A673 (cell line): ENCODE results near the gene SKP2. TPM values are rescaled to one million over a fixed set of nuclear protein-coding genes. Genes with fewer than 3 reads are reported as not detected.

ENCODE experiments used
- BruUV-seq: library from RNA; stranded (reverse); fragments of 400-500 nt; replicated peaks from 2 replicates; lab custom pipeline; 2021; lab: Mats Ljungman, UMichigan
- CTCF ChIA-PET: fragments of 300-600 bp; sonication (Branson Sonifier 250); formaldehyde crosslinking; loops from one replicate; lab custom pipeline; 2022; ENCODE audit warnings: antibody characterized with exemption; lab: Charles Lee
- POLR2A ChIA-PET: fragments of 300-600 bp; sonication (Branson Sonifier 250); formaldehyde crosslinking; loops from one replicate; lab custom pipeline; 2022; ENCODE audit warnings: antibody characterized with exemption; ENCODE audit not compliant: low non-redundant PET; lab: Charles Lee
- DNase-seq: peaks from one replicate; pipeline ENCODE4 v3.0.0-alpha.2; 2015; ENCODE audit warnings: low spot score
- H3K27ac ChIP-seq: fragments of 200-600 bp; sonication (generic); 2 replicates; pipeline ENCODE4 v1.5.1; 2016; ENCODE audit warnings: mixed run types, low read depth, mild to moderate bottlenecking, mixed read lengths, antibody characterized with exemption, low read length; ENCODE audit not compliant: poor library complexity, severe bottlenecking
- H3K27me3 ChIP-seq: fragments of 200-600 bp; sonication (generic); replicated peaks from 2 replicates; pipeline ENCODE4 v1.6.1; 2017; ENCODE audit warnings: mixed run types, low read depth, mild to moderate bottlenecking, mixed read lengths, antibody characterized with exemption, low read length; ENCODE audit not compliant: insufficient read depth, poor library complexity
- H3K36me3 ChIP-seq: fragments of 200-600 bp; sonication (generic); 2 replicates; pipeline ENCODE4 v1.6.1; 2016; ENCODE audit warnings: mixed run types, mild to moderate bottlenecking, mixed read lengths, antibody characterized with exemption, low read length; ENCODE audit not compliant: insufficient read depth, poor library complexity, severe bottlenecking
- H3K4me1 ChIP-seq: fragments of 200-600 bp; sonication (generic); 2 replicates; pipeline ENCODE4 v1.6.1; 2017; ENCODE audit warnings: mixed run types, mild to moderate bottlenecking, mixed read lengths, antibody characterized with exemption, low read length; ENCODE audit not compliant: insufficient read depth, poor library complexity, severe bottlenecking
- H3K4me3 ChIP-seq: fragments of 200-600 bp; sonication (generic); 2 replicates; pipeline ENCODE4 v1.5.1; 2016; ENCODE audit warnings: low read depth, mixed run types, mild to moderate bottlenecking, mixed read lengths, low read length; ENCODE audit not compliant: poor library complexity, severe bottlenecking
- H3K9me3 ChIP-seq: fragments of 200-600 bp; sonication (generic); 2 replicates; pipeline ENCODE4 v1.6.1; 2016; ENCODE audit warnings: mixed run types, low read depth, mild to moderate bottlenecking, mixed read lengths, antibody characterized with exemption, low read length; ENCODE audit not compliant: poor library complexity, severe bottlenecking
- CTCF ChIP-seq: fragments of 300-800, 200-600 bp; sonication (generic); conservative IDR thresholded peaks from 2 replicates; pipeline ENCODE4 v1.5.1; 2017; ENCODE audit warnings: low read depth, mild to moderate bottlenecking, antibody characterized with exemption, low read length, moderate library complexity, mixed read lengths
- EZH2 ChIP-seq: fragments of 200-600 bp; sonication (generic); IDR thresholded peaks from 2 replicates; pipeline ENCODE4 v1.6.1; 2017; ENCODE audit warnings: borderline replicate concordance, low read depth, mild to moderate bottlenecking, mixed read lengths, antibody characterized with exemption, low read length; ENCODE audit not compliant: poor library complexity, severe bottlenecking
- intact Hi-C: fragments of 100-400 bp; cut with micrococcal nuclease; formaldehyde crosslinking; loops from one replicate; pipeline ENCODE4 v1.10.0; 2022; ENCODE audit not compliant: unreplicated experiment
- total RNA-seq: library from RNA; stranded (reverse); gene quantifications from 2 replicates; pipeline ENCODE4 v1.2.3, GENCODE V29; 2021

The SKP2 gene
- total RNA-seq, 1 experiment from 2014 or later = 133 TPM

GRCh38 chr5:36177715-36178523, 26.0 kb downstream of the SKP2 start:
- Histone ChIP-seq H3K27me3 (no peaks in the 10 kb centered on the region), H3K27ac (no peak overlapping the region), H3K4me1 (peaks cover 7% of the 10 kb centered on the region), H3K9me3 (no peaks in the 10 kb centered on the region), H3K4me3 (no peak overlapping the region), H3K36me3 (peaks cover 99% of the 10 kb centered on the region)
- peak; percentile 49 for DNase-seq
- ChIA-PET CTCF (interaction anchor here (0.7 to 1.0 kb wide), 2 partner anchors 64 to 148 kb away, joined by 3 to 4 read pairs; partner anchors contain the start of gene NADK2), POLR2A (no interaction called here)
- intact Hi-C loops = loop anchor here (2.0 to 5.0 kb wide), 2 partner anchors 127 to 224 kb away; no protein-coding TSS in a partner anchor
- peak; percentile 65 for TF ChIP-seq CTCF
- TF ChIP-seq EZH2 = no peak
- BruUV-seq = no TSS peak

DNA sequence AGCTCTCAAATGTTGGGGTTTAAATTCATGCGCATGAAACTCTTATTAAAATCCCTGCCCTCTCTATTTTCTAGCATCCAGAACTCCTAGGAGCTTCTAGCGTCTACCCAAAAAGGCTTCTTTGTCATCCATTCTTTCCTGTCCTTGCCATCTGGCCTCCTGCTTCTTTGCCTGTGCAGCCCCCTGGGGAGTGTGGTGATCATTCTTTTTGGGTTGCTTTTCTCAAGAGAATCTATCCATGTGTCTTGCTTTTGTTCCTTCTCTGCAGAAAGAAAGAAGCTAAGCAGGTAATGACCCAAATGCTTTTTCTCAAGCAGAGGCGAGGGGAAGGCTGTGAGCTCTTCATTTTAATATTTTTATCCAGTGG, 26.6 kb downstream of the SKP2 start:
- intact Hi-C loops = loop anchor here (2.0 to 5.0 kb wide), 2 partner anchors 126 to 224 kb away; no protein-coding TSS in a partner anchor
- Histone ChIP-seq H3K4me1 (peaks cover 5% of the 10 kb centered on the region), H3K27ac (no peak overlapping the region), H3K9me3 (no peaks in the 10 kb centered on the region), H3K27me3 (no peaks in the 10 kb centered on the region), H3K36me3 (peaks cover 99% of the 10 kb centered on the region), H3K4me3 (no peak overlapping the region)
- no peak for DNase-seq
- POLR2A ChIA-PET = no interaction called here
- CTCF ChIA-PET = interaction anchor here (1.0 kb wide), 1 partner anchor 63 kb away, joined by 4 read pairs; the partner anchor contains the start of gene NADK2
- BruUV-seq = no TSS peak
- TF ChIP-seq CTCF (no peak), EZH2 (no peak)

GRCh38 chr5:36179950-36180349, 28.0 kb downstream of the SKP2 start:
- no TSS peak for BruUV-seq
- H3K36me3 ChIP-seq = peaks cover 91% of the 10 kb centered on the region

More at GRCh38 chr5:36179950-36180349, 28.0 kb downstream of the SKP2 start:
- Histone ChIP-seq H3K27ac (no peak overlapping the region), H3K4me1 (no peaks in the 10 kb centered on the region), H3K9me3 (no peaks in the 10 kb centered on the region), H3K4me3 (no peak overlapping the region), H3K27me3 (no peaks in the 10 kb centered on the region)
- CTCF ChIA-PET = no interaction called here
- POLR2A ChIA-PET = no interaction called here
- no peak for DNase-seq
- intact Hi-C loops = loop anchor here (2.0 to 5.0 kb wide), 2 partner anchors 125 to 222 kb away; no protein-coding TSS in a partner anchor
- no peak for TF ChIP-seq EZH2
- no peak for TF ChIP-seq CTCF
